IPS DF 6.9 (cell line): ENCODE measurements around the gene SLC16A12.

Source experiments
- DNase-seq: peaks from one replicate; pipeline ENCODE4 v3.0.0-alpha.2; 2013; ENCODE audit warnings: low read depth, low spot score
- H3K27ac ChIP-seq: one replicate; pipeline ENCODE4 v1.5.1; 2013; ENCODE audit warnings: low read length, control low read depth
- H3K27me3 ChIP-seq: 2 replicates; pipeline ENCODE4 v1.6.1; 2013; ENCODE audit warnings: mild to moderate bottlenecking, low read length; ENCODE audit not compliant: control insufficient read depth, insufficient read depth
- H3K36me3 ChIP-seq: 2 replicates; pipeline ENCODE4 v1.6.1; 2013; ENCODE audit warnings: low read length; ENCODE audit not compliant: control insufficient read depth, insufficient read depth
- H3K4me1 ChIP-seq: 2 replicates; pipeline ENCODE4 v1.6.1; 2013; ENCODE audit warnings: low read length; ENCODE audit not compliant: control insufficient read depth, insufficient read depth
- H3K4me3 ChIP-seq: 2 replicates; pipeline ENCODE4 v1.5.1; 2013; ENCODE audit warnings: mild to moderate bottlenecking, low read length
- H3K9me3 ChIP-seq: 2 replicates; pipeline ENCODE4 v1.6.1; 2013; ENCODE audit warnings: low read length, inconsistent platforms; ENCODE audit not compliant: control insufficient read depth, insufficient read depth
- WGBS: extraction: QIAGEN DNeasy Blood & Tissue Kit; methylation state at CpG from one replicate; pipeline ENCODE4 v1.1.7; 2013; ENCODE audit warnings: mixed read lengths, missing lambda C conversion rate; ENCODE audit not compliant: insufficient read length, insufficient coverage; 5-methylcytosine and 5-hydroxymethylcytosine counted together

The SLC16A12 gene

GRCh38 chr10:89566095-89566950, 30.9 kb upstream of the SLC16A12 start:
- Histone ChIP-seq H3K27ac (no peak overlapping the region), H3K9me3 (no peaks in the 10 kb centered on the region), H3K4me1 (peaks cover 1% of the 10 kb centered on the region; the same call in 1 of the 2 replicates), H3K27me3 (no peaks in the 10 kb centered on the region), H3K36me3 (no peaks in the 10 kb centered on the region), H3K4me3 (no peak overlapping the region)
- DNase-seq = no peak
- no CpG with 5 or more reads among the region's 10 CpGs for WGBS

GRCh38 chr10:89565180-89565579, 29.8 kb upstream of the SLC16A12 start:
- Histone ChIP-seq H3K27ac (no peak overlapping the region), H3K36me3 (no peaks in the 10 kb centered on the region), H3K4me3 (no peak overlapping the region), H3K4me1 (peaks cover 1% of the 10 kb centered on the region; the same call in 1 of the 2 replicates), H3K27me3 (no peaks in the 10 kb centered on the region), H3K9me3 (no peaks in the 10 kb centered on the region)
- no peak for DNase-seq
- no CpG with 5 or more reads among the region's 1 CpG for WGBS

- no peaks in the 10 kb centered on the region for H3K27me3 ChIP-seq
- H3K4me1 ChIP-seq = peaks cover 1% of the 10 kb centered on the region; the same call in 1 of the 2 replicates
- no peak overlapping the region for H3K27ac ChIP-seq
- no peak for DNase-seq
- H3K9me3 ChIP-seq = no peaks in the 10 kb centered on the region
- no CpG with 5 or more reads among the region's 2 CpGs for WGBS
- H3K4me3 ChIP-seq = no peak overlapping the region
- no peaks in the 10 kb centered on the region for H3K36me3 ChIP-seq
These were observed 28.6 kb upstream of the SLC16A12 start for GRCh38 chr10:89563861-89564478.

GRCh38 chr10:89563311-89563710, 27.9 kb upstream of the SLC16A12 start:
- WGBS = no CpG with 5 or more reads among the region's 3 CpGs
- no peak for DNase-seq
- Histone ChIP-seq H3K36me3 (no peaks in the 10 kb centered on the region), H3K4me3 (no peak overlapping the region), H3K4me1 (peaks cover 1% of the 10 kb centered on the region; the same call in 1 of the 2 replicates), H3K9me3 (no peaks in the 10 kb centered on the region), H3K27ac (no peak overlapping the region), H3K27me3 (no peaks in the 10 kb centered on the region)

GRCh38 chr10:89556600-89556999, 21.2 kb upstream of the SLC16A12 start:
- H3K27ac ChIP-seq = no peak overlapping the region
- H3K4me1 ChIP-seq = no peaks in the 10 kb centered on the region
- H3K27me3 ChIP-seq = no peaks in the 10 kb centered on the region
- H3K4me3 ChIP-seq = no peak overlapping the region
- WGBS = no CpG with 5 or more reads among the region's 1 CpG
- H3K36me3 ChIP-seq = no peaks in the 10 kb centered on the region
- no peaks in the 10 kb centered on the region for H3K9me3 ChIP-seq
- no peak for DNase-seq

GRCh38 chr10:89555688-89556445, 20.5 kb upstream of the SLC16A12 start:
- Histone ChIP-seq H3K4me3 (no peak overlapping the region), H3K27me3 (no peaks in the 10 kb centered on the region), H3K36me3 (no peaks in the 10 kb centered on the region), H3K27ac (no peak overlapping the region), H3K9me3 (no peaks in the 10 kb centered on the region), H3K4me1 (no peaks in the 10 kb centered on the region)
- no peak for DNase-seq
- no CpG with 5 or more reads among the region's 7 CpGs for WGBS

- no CpG with 5 or more reads among the region's 1 CpG for WGBS
- DNase-seq = no peak
- no peaks in the 10 kb centered on the region for H3K36me3 ChIP-seq
- H3K27ac ChIP-seq = no peak overlapping the region
- no peak overlapping the region for H3K4me3 ChIP-seq
- H3K9me3 ChIP-seq = no peaks in the 10 kb centered on the region
- H3K4me1 ChIP-seq = no peaks in the 10 kb centered on the region
- no peaks in the 10 kb centered on the region for H3K27me3 ChIP-seq
These were observed 19.0 kb upstream of the SLC16A12 start for GRCh38 chr10:89554433-89554832.

GRCh38 chr10:89553064-89553734, 17.8 kb upstream of the SLC16A12 start:
- Histone ChIP-seq H3K4me1 (no peaks in the 10 kb centered on the region), H3K4me3 (no peak overlapping the region), H3K27ac (no peak overlapping the region), H3K9me3 (no peaks in the 10 kb centered on the region), H3K36me3 (no peaks in the 10 kb centered on the region), H3K27me3 (no peaks in the 10 kb centered on the region)
- WGBS = no CpG with 5 or more reads among the region's 5 CpGs
- DNase-seq = no peak

GRCh38 chr10:89552213-89552612, 16.8 kb upstream of the SLC16A12 start:
- Histone ChIP-seq H3K27me3 (no peaks in the 10 kb centered on the region), H3K4me3 (no peak overlapping the region), H3K36me3 (no peaks in the 10 kb centered on the region), H3K4me1 (no peaks in the 10 kb centered on the region), H3K27ac (no peak overlapping the region), H3K9me3 (no peaks in the 10 kb centered on the region)
- WGBS = 100% methylated on average over 1 of the region's 4 CpGs
- no peak for DNase-seq

- Histone ChIP-seq H3K36me3 (no peaks in the 10 kb centered on the region), H3K27me3 (no peaks in the 10 kb centered on the region), H3K9me3 (no peaks in the 10 kb centered on the region), H3K4me1 (no peaks in the 10 kb centered on the region), H3K27ac (no peak overlapping the region), H3K4me3 (no peak overlapping the region)
- no peak for DNase-seq
- WGBS = no CpG with 5 or more reads among the region's 5 CpGs
These were observed 15.1 kb upstream of the SLC16A12 start for GRCh38 chr10:89550509-89550908.
